NCI-H446 (cell line): Measurements from ENCODE around the gene EDC4.
A peak's percentile ranks its signal among the peaks of the same experiment; 100 is the strongest.
"Not testable (repeated sequence)": the region's sequence is repeated elsewhere in the genome, so short reads cannot be mapped to it uniquely, and the experiment has no call there.

Experiments used
- DNase-seq, 2 experiments: peaks; one replicate each; lab custom pipeline; 2025; lab: John Stamatoyannopoulos, UW

EDC4 gene

GRCh38 chr16:67909056-67909742 lies 36.3 kb downstream of the EDC4 start:
- DNase-seq, result no peak

- DNase-seq, result no peak
Observed at GRCh38 chr16:67910158-67910557, 37.3 kb downstream of the EDC4 start.

- DNase-seq, result no peak
Observed at GRCh38 chr16:67914758-67915495, 42.1 kb downstream of the EDC4 start.

GRCh38 chr16:67915496-67915769 lies 42.6 kb downstream of the EDC4 start:
- DNase-seq, result not testable (repeated sequence)

- DNase-seq, result no peak
Observed at GRCh38 chr16:67915831-67916723, 43.2 kb downstream of the EDC4 start.

- DNase-seq, result peak; percentile 24 to 55
Observed at GRCh38 chr16:67917140-67917851, 44.4 kb downstream of the EDC4 start.

GRCh38 chr16:67917852-67918236 lies 45.0 kb downstream of the EDC4 start:
- no peak for DNase-seq

GRCh38 chr16:67919622-67920221 lies 46.9 kb downstream of the EDC4 start:
- no peak for DNase-seq

GRCh38 chr16:67922221-67922620 lies 49.4 kb downstream of the EDC4 start:
- DNase-seq, result no peak

- peak in 1 of 2 experiments; percentile 27 for DNase-seq
Observed at GRCh38 chr16:67922740-67923139, 49.9 kb downstream of the EDC4 start.

GRCh38 chr16:67923414-67924116 lies 50.7 kb downstream of the EDC4 start:
- DNase-seq, result no peak

- DNase-seq, result no peak
Observed at GRCh38 chr16:67924140-67924906, 51.5 kb downstream of the EDC4 start.

GRCh38 chr16:67926181-67926750 lies 53.4 kb downstream of the EDC4 start:
- DNase-seq, result no peak

GRCh38 chr16:67927131-67927941 lies 54.5 kb downstream of the EDC4 start:
- no peak for DNase-seq

- DNase-seq, result no peak
Observed at GRCh38 chr16:67928147-67928546, 55.3 kb downstream of the EDC4 start.

- peak in 1 of 2 experiments; percentile 57 for DNase-seq
Observed at GRCh38 chr16:67928561-67929364, 55.9 kb downstream of the EDC4 start.

- DNase-seq, result no peak
Observed at GRCh38 chr16:67930191-67930590, 57.3 kb downstream of the EDC4 start.

GRCh38 chr16:67930678-67931211 lies 57.9 kb downstream of the EDC4 start:
- DNase-seq, result no peak
